K562 (cell line): ENCODE measurements around the gene NTNG1.

Source experiments
- CHD4 ChIP-seq: fragments of 200-600 bp; sonication (generic); IDR thresholded peaks from 3 replicates; pipeline ENCODE4 v1.6.1; 2012; ENCODE audit warnings: low read depth, mild to moderate bottlenecking, mixed read lengths, low read length, inconsistent platforms; ENCODE audit not compliant: insufficient read depth, insufficient replicate concordance, poor library complexity, severe bottlenecking
- EZH2 ChIP-seq: IDR thresholded peaks from 2 replicates; pipeline ENCODE4 v1.6.1; 2012; ENCODE audit warnings: low read depth, mild to moderate bottlenecking, inconsistent platforms, low read length, borderline replicate concordance
- HBP1 ChIP-seq: fragments of 450-650 bp; formaldehyde crosslinking; IDR thresholded peaks from 2 replicates; pipeline ENCODE4 v1.4.0; 2022; ENCODE audit warnings: missing genetic modification characterization
- ILK ChIP-seq: fragments of 450-650 bp; IDR thresholded peaks from 2 replicates; pipeline ENCODE4 v1.6.1; 2016; ENCODE audit warnings: missing genetic modification characterization, low read depth, mild to moderate bottlenecking, missing compliant biosample characterization, moderate library complexity, borderline replicate concordance
- JUND ChIP-seq, 2 experiments: IDR thresholded peaks; 2 replicates in 1 of 2; 3 replicates in 1 of 2; pipeline ENCODE4 v1.6.1; 2011; ENCODE audit warnings: borderline replicate concordance in 2 of 2, low read depth in 2 of 2, low read length in 2 of 2, improper control_type of control experiment in 1 of 2, missing biosample characterization in 1 of 2, missing genetic modification characterization in 1 of 2, missing genetic modification reagents in 1 of 2
- POLR2AphosphoS5 ChIP-seq: IDR thresholded peaks from 2 replicates; pipeline ENCODE4 v1.6.1; 2011; ENCODE audit warnings: mild to moderate bottlenecking, low read depth, low read length, moderate library complexity; ENCODE audit not compliant: control insufficient read depth, insufficient read depth
- TAF1 ChIP-seq: IDR thresholded peaks from 2 replicates; pipeline ENCODE4 v1.6.1; 2011; ENCODE audit warnings: mild to moderate bottlenecking, low read length, moderate library complexity; ENCODE audit not compliant: insufficient read depth, control insufficient read depth, severe bottlenecking; ENCODE audit errors: extremely low read depth
- THRA ChIP-seq: fragments of 450-650 bp; IDR thresholded peaks from 2 replicates; pipeline ENCODE4 v1.6.1; 2017; ENCODE audit warnings: mild to moderate bottlenecking, moderate library complexity
- TF ChIP-seq, protein P1 (sequence below): sonication (generic); IDR thresholded peaks from 2 replicates; pipeline ENCODE4 v1.6.1; 2016

DNA sequence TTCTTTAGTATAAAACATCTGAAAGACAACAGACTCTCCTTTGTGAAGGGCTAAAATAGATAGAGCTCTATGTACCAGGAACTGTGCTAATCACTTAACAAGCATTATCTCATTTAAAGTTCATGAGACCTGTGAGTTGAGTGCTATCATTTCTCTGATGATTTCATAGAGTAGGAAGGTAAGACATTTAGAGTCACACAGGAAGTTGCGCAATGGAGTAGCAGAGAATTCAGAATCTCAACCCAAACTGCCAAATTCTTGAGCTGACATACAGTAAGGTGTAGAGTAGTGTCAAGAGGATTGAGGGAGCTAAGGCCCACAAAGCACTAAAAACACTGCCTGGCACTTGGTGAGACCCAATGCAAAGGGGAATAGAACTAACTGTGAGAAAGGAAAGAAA is 384.3 kb downstream of the NTNG1 start:
- no peak for TF ChIP-seq ILK
- no peak for TF ChIP-seq THRA
- TF ChIP-seq TAF1: no peak
- TF ChIP-seq POLR2AphosphoS5: no peak
- no peak for TF ChIP-seq JUND (IDR thresholded peaks at IDR 0.05; ENCODE audit: borderline replicate concordance, low read depth, low read length)
- no peak for TF ChIP-seq JUND (tag; IDR thresholded peaks at IDR 0.05; ENCODE audit: borderline replicate concordance, low read depth, low read length)
- TF ChIP-seq HBP1 (CRISPR knock-in tag): no peak
- TF ChIP-seq EZH2: no peak
- TF ChIP-seq, protein P1, sequence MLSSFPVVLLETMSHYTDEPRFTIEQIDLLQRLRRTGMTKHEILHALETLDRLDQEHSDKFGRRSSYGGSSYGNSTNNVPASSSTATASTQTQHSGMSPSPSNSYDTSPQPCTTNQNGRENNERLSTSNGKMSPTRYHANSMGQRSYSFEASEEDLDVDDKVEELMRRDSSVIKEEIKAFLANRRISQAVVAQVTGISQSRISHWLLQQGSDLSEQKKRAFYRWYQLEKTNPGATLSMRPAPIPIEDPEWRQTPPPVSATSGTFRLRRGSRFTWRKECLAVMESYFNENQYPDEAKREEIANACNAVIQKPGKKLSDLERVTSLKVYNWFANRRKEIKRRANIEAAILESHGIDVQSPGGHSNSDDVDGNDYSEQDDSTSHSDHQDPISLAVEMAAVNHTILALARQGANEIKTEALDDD: no peak
- no peak for TF ChIP-seq CHD4
